ENCODE measurements around the gene XPOT.
"Not testable (repeated sequence)": the region's sequence is repeated elsewhere in the genome, so short reads cannot be mapped to it uniquely, and the experiment has no call there.

XPOT gene, protein sequence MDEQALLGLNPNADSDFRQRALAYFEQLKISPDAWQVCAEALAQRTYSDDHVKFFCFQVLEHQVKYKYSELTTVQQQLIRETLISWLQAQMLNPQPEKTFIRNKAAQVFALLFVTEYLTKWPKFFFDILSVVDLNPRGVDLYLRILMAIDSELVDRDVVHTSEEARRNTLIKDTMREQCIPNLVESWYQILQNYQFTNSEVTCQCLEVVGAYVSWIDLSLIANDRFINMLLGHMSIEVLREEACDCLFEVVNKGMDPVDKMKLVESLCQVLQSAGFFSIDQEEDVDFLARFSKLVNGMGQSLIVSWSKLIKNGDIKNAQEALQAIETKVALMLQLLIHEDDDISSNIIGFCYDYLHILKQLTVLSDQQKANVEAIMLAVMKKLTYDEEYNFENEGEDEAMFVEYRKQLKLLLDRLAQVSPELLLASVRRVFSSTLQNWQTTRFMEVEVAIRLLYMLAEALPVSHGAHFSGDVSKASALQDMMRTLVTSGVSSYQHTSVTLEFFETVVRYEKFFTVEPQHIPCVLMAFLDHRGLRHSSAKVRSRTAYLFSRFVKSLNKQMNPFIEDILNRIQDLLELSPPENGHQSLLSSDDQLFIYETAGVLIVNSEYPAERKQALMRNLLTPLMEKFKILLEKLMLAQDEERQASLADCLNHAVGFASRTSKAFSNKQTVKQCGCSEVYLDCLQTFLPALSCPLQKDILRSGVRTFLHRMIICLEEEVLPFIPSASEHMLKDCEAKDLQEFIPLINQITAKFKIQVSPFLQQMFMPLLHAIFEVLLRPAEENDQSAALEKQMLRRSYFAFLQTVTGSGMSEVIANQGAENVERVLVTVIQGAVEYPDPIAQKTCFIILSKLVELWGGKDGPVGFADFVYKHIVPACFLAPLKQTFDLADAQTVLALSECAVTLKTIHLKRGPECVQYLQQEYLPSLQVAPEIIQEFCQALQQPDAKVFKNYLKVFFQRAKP

GRCh38 chr12:64403707-64404469 lies at the start of gene XPOT:
TSS of gene XPOT (plus strand) at chr12:64404392. CDS start at chr12:64410036, 5,644 bp downstream.
- peak; percentile 100 for DNase-seq

DNA sequence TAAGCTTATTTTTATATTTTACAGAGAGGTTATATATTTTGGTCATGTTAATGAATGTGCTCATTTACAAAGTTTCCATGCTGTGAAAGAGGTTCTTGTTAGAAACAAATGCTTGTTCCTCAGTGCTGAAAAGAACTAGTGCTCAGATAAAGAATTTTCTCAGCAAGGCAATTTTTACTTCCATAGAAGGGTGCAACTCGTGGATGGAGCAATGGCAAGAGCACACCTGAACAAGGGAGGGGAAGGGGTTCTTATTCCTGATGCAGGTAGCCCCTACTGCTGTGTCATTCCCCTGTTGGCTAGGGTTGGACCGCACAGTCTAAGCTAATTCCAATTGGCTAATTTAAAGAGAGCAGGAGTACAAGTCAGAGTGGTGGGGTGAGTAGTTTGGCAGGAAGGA lies 48.0 kb upstream of the XPOT start:
- DNase-seq = peak; percentile 32

GRCh38 chr12:64361173-64361572 lies 43.0 kb upstream of the XPOT start:
- not testable (repeated sequence) for DNase-seq

DNA sequence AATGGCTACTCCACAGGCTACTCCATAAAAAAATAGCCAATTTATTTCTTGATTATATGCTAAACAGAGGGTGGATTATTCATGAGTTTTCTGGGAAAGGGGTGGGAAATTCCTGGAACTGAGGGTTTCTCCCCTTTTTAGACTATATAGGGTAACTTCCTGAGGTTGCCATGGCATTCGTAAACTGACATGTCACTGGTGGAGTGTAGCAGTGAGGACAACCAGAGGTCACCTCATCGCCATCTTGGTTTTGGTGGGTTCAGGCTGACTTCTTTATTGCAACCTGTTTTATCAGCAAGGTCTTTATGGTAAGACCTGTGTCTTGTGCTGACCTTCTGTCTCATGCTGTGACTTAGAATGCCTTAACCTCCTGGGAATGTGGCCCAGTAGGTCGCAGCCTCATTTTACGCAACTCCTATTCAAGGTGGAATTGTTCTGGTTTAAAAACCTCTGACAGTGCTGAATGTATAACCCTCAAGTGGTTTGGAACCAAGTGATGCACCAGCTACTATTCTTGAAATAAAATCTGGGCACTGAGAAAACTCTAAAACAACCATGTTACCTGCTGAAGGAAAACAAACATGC lies 41.4 kb upstream of the XPOT start:
- no peak for DNase-seq

DNA sequence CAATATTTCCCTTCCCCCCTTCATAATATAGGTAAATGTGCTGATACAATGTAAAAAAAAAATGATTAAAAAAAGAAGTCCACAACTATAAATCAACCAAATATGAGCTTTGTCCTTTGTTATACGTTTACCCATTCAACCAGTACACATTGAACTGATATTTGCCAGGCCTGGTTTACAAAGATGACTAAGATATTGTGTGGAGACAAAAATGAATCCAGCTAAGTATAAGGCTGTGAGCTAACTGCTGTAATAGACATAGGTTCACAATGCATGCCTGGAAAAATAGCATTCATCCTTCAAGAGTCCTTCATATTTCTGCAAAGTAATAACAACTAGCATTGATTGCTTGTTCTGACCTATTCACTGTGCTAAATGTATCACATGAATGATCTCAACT lies 20.5 kb upstream of the XPOT start:
- DNase-seq = peak; percentile 20

DNA sequence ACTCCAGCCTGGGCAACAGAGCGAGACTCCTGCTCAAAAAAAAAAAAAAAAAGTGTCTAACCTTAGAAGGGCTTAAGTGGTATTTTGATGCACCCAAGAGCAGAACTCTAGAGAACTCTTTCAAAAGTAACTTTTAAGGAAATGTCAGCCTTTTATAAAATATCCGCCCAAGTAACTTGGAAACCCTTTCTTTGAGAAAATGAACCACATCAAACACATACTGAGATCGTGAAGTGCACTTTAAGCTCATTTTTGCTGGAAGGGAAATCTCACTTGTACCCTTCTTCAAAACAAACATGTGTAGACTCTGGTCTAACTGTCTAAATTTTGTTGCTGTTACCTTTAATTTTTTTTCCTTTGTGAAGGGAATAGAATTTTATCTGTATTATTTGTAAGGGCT lies 19.2 kb upstream of the XPOT start:
- DNase-seq = no peak

DNA sequence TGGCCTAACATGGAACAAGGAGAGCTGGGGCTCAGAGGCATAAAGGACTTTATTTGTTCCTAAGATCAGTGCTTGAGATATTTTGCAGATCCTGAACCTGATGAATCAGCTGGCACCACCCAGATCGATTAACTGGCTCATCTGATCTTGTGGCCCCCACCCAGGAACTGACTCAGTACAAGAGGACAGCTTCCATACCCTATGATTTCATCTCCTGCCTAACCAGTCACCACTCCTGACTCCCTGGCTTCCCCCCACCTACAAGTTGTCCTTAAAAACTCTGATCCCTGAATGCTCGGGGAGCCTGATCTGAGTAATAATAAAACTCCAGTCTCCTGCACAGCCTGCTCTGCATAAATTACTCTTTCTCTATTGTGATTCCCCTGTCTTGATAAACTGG lies 18.7 kb upstream of the XPOT start:
- no peak for DNase-seq

- peak; percentile 38 for DNase-seq
These were observed 16.9 kb upstream of the XPOT start for GRCh38 chr12:64387197-64387816.

GRCh38 chr12:64389154-64389553 lies 15.0 kb upstream of the XPOT start:
- peak; percentile 87 for DNase-seq

- peak; percentile 94 for DNase-seq
These were observed 13.8 kb upstream of the XPOT start, which contains the start of gene C12orf56 for GRCh38 chr12:64390275-64390851. TSS of gene C12orf56 (minus strand) at chr12:64390758. CDS start at chr12:64390565, 193 bp downstream.

DNA sequence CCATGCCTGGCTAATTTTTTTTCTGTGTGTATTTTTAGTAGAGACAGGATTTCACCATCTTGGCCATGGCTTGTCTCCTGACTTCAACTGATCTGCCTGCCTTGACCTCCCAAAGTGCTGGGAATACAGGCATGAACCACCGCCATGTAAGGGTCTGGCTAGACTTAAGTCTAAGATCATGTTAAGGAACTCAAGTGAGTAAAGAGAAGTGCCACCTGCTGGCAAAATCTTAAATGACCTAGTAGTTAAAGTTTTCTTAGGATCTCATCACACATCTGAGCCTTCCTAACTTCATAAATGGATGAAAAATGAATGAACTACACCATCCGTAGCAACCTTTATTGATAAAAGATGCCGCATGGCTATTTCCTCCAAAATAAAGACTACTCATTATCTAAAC lies 12.0 kb upstream of the XPOT start:
- DNase-seq = peak; percentile 53

- no peak for DNase-seq
These were observed 8.5 kb upstream of the XPOT start for GRCh38 chr12:64395739-64396138.

DNA sequence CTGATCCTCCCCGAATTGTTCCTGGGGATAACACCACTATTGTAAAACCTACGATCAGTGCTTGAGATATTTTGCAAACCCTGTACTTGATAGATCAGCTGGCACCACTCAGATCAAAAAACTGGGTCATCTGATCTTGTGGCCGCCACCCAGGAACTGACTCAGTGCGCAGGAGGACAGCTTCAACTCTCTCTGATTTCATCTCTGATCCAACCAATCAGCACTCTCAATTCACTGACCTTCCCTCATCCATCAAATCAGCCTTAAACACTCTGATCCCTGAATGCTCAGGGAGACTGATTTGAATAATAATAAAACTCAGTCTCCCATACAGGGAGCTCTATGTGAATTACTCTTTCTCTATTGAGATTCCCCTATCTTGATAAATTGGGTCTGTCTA lies 4.2 kb upstream of the XPOT start:
- no peak for DNase-seq

DNA sequence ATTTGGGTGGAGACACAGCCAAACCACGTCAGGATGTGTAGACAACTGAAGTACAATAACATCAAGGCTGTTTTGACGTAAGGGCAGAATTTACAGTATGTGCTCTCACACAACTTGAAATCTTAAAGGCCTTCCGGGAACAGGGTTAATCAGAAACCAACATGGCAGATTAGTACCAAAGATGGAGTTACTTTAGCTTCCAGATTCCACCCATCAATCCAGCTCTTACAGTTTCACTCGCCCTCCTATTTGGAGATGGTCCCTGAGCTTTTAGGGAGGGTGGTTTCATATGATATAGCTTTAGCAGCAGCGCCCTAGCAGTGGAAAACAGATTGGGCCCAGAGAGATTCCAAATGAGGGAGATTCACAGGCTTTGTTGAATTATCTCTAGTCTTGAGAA lies 2.0 kb upstream of the XPOT start:
- DNase-seq = no peak

- DNase-seq = peak; percentile 95
These were observed 471 bp downstream of the XPOT start for GRCh38 chr12:64404470-64405256.

- DNase-seq = no peak
These were observed 3.4 kb downstream of the XPOT start for GRCh38 chr12:64407342-64408223.

- DNase-seq = no peak
These were observed 7.2 kb downstream of the XPOT start for GRCh38 chr12:64411427-64411826.

GRCh38 chr12:64412459-64412858 lies 8.3 kb downstream of the XPOT start:
- no peak for DNase-seq

GRCh38 chr12:64413884-64414283 lies 9.7 kb downstream of the XPOT start:
- no peak for DNase-seq

DNA sequence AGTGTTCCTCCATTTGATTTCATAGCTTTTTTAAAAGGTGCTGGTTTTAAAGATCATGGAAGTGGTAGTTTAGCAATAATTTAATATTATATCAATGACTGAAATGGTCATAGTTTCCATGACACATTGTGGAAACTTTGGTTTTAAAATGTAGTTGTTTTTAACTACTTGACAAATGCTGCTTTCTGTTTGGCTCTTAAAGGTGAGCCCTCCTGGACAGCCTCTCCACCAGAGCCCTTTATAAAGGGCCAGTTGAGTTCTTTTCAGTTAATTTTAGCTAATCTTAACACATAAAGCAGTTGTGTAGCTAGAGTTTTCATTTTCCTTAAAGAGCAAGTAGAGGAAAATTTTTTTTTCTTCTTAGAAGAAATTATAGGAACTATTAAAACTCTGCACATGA lies 14.0 kb downstream of the XPOT start:
- DNase-seq = no peak
